ENCODE measurements around the gene HOXB2.

The HOXB2 gene

DNA sequence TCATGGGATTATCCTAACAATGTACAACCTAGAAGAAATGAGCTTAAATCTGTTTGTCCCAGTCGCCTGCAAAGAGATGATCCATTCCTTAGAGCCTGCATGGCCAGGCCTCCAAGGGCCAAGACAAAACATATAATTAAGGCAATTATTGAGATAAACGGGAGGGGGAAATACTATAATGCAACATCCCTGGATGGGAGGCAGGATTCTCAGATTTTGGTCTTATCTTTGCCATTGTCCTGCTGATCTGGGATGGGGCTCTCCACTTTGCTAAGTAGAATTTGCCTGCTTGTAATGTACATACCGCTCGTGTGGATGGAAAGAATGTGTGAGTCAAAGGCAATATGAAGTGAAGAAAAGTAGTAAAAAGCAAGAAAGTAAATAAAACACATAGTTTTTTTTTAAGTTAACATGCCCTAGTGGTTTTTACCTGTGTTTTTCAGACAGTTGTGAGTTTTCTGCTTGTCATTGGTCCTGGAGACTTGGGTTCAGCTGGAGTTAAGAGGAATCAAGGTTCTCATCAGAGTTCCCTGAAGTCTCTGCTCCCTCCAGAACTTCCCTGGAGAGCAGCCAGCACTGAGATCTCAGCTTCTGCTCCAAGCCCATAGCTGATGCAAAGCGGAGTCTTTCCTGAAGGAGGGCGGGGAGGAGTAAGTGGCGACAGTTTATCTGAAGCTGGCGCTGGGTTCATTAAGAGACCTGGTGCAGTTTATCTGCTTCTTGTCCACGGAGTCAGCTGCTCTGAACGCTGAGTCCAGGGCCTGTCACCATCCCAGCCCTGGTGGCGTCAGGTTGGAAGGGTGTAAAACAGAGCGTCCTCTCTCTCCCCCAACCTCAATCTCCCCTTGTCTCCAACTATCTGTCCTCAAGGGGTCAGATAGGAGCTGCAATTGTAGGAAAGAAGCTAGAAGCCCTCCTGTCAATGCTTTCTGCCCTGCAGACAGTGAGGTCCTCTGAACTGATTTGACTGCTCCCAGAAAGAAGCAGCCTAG lies 44.2 kb downstream of the HOXB2 start:
- no peak overlapping the region for H3K4me3 ChIP-seq (ENCODE audit: low read depth, low read length)
- TF ChIP-seq, protein P1, sequence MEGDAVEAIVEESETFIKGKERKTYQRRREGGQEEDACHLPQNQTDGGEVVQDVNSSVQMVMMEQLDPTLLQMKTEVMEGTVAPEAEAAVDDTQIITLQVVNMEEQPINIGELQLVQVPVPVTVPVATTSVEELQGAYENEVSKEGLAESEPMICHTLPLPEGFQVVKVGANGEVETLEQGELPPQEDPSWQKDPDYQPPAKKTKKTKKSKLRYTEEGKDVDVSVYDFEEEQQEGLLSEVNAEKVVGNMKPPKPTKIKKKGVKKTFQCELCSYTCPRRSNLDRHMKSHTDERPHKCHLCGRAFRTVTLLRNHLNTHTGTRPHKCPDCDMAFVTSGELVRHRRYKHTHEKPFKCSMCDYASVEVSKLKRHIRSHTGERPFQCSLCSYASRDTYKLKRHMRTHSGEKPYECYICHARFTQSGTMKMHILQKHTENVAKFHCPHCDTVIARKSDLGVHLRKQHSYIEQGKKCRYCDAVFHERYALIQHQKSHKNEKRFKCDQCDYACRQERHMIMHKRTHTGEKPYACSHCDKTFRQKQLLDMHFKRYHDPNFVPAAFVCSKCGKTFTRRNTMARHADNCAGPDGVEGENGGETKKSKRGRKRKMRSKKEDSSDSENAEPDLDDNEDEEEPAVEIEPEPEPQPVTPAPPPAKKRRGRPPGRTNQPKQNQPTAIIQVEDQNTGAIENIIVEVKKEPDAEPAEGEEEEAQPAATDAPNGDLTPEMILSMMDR (conservative IDR thresholded peaks at IDR 0.05; ENCODE audit: low read depth, low read length): no peak
- no peak for DNase-seq (ENCODE audit: low read depth)

DNA sequence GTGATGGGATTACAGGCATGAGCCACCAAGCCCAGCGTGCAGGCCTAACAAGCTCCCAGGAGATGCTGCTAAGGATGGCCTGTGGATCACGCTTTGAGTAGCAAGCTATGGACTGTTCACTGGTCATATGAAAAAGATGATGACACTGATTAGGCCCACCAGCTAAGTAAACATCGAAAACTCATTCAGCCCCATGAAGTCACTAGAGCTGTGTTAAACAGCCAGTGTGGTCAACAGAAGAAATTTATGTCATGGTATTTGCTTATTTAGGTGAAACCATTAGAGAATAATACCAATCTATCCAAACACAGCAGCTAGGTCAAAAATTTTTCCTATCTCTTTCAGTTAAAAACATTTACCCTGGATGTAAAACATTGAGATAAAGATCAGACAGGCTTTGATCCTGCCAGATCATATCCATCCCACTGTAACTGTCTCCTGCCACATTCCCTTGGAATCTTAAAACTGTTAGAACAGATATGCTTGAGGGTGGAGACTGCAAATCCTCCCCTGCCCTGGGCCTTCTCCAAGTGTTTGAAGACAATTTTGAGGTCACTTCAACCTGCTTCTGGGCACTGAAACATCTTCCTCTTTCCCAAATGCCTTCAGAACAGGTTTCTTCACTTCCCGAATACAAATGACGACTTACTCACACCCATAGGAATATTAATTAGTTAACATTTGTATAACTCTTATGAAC lies 45.0 kb downstream of the HOXB2 start:
- DNase-seq (ENCODE audit: low read depth): no peak
- TF ChIP-seq, protein P1 (conservative IDR thresholded peaks at IDR 0.05; ENCODE audit: low read depth, low read length): no peak
- no peak overlapping the region for H3K4me3 ChIP-seq (ENCODE audit: low read depth, low read length)

DNA sequence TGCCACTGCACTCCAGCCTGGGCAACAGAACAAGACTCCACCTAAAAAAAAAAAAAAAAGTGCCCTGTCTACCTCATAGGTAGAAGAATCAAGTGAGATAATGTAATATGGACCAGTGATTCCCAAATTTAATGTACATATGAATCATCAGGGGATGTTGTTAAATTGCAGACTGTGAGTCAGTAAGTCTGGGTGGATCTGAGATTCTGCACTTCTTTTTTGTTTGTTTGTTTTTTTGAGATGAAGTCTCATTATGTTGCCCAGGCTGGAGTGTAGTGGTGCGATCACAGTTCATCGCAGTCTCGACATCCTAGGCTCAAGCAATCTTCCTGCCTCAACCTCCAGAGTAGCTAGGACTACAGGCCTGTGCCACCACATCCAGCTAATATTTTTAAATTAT lies 45.7 kb downstream of the HOXB2 start:
- DNase-seq (ENCODE audit: low read depth): no peak
- no peak overlapping the region for H3K4me3 ChIP-seq (ENCODE audit: low read depth, low read length)
- TF ChIP-seq, protein P1 (conservative IDR thresholded peaks at IDR 0.05; ENCODE audit: low read depth, low read length): no peak

- no peak for DNase-seq (ENCODE audit: low read depth)
- no peak overlapping the region for H3K4me3 ChIP-seq (ENCODE audit: low read depth, low read length)
- TF ChIP-seq, protein P1 (conservative IDR thresholded peaks at IDR 0.05; ENCODE audit: low read depth, low read length): no peak
These were observed 46.6 kb downstream of the HOXB2 start for GRCh38 chr17:48498164-48498850.

- no peak for DNase-seq (ENCODE audit: low read depth)
- TF ChIP-seq, protein P1 (conservative IDR thresholded peaks at IDR 0.05; ENCODE audit: low read depth, low read length): no peak
- H3K4me3 ChIP-seq (ENCODE audit: low read depth, low read length): no peak overlapping the region
These were observed 47.8 kb downstream of the HOXB2 start for GRCh38 chr17:48497103-48497502.

DNA sequence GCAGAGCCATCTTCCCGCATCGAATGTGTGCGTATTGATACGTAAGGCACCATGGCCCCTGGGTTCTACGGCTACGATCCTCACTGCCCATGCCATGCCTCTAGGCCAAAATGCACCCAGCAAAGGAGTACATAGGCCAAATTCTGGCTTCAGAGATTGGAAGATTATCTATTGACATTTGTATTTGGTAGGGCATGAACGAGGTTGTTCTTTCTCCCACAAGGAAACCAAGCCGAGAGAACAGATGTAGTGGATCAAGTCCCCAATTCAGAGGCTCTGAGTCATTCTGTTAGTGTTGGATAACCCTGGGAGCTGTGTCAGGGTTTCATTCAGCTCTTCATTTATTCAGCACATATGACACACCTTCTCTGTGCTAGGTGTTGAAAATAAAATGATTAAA lies 50.6 kb downstream of the HOXB2 start:
- TF ChIP-seq, protein P1 (conservative IDR thresholded peaks at IDR 0.05; ENCODE audit: low read depth, low read length): no peak
- H3K4me3 ChIP-seq (ENCODE audit: low read depth, low read length): no peak overlapping the region

More for the DNA sequence above, 50.6 kb downstream of the HOXB2 start:
- DNase-seq (ENCODE audit: low read depth): no peak
